Progenitor cell of endocrine pancreas (in vitro differentiated cells): Measurements from ENCODE around the gene VIPR2. TPM values are rescaled to one million over a fixed set of nuclear protein-coding genes. Genes with fewer than 3 reads are reported as not detected.

Source experiments
- DNase-seq: peaks from one replicate; pipeline ENCODE4 v3.0.0; 2021; ENCODE audit warnings: low spot score; ENCODE audit not compliant: unreplicated experiment
- H3K27ac Mint-ChIP-seq: 2 replicates; pipeline ENCODE4 v1.8.0; 2021; ENCODE audit warnings: mild to moderate bottlenecking, moderate library complexity, mixed read lengths
- H3K27me3 Mint-ChIP-seq: 2 replicates; pipeline ENCODE4 v1.8.0; 2021; ENCODE audit warnings: mixed read lengths
- H3K36me3 Mint-ChIP-seq: 2 replicates; pipeline ENCODE4 v1.8.0; 2022; ENCODE audit warnings: mixed read lengths; ENCODE audit not compliant: insufficient read depth
- H3K4me1 Mint-ChIP-seq: 2 replicates; pipeline ENCODE4 v1.8.0; 2021; ENCODE audit warnings: low read depth, mixed read lengths
- H3K4me3 Mint-ChIP-seq: 2 replicates; pipeline ENCODE4 v1.8.0; 2021; ENCODE audit warnings: low read depth, mild to moderate bottlenecking, moderate library complexity, mixed read lengths
- H3K9me3 Mint-ChIP-seq: 2 replicates; pipeline ENCODE4 v1.8.0; 2021; ENCODE audit warnings: low read depth, mixed read lengths
- CTCF ChIP-seq: fragments of 200-600 bp; sonication (generic); IDR thresholded peaks from one replicate; pipeline ENCODE4 v1.5.0; 2021; ENCODE audit warnings: antibody characterized with exemption, mild to moderate bottlenecking; ENCODE audit not compliant: unreplicated experiment
- total RNA-seq: library from RNA; stranded (reverse); gene quantifications from 2 replicates; pipeline ENCODE4 v1.2.1, GENCODE V29; 2021

Gene VIPR2
- total RNA-seq, 1 donor from 2014 or later: 0.36 TPM

DNA sequence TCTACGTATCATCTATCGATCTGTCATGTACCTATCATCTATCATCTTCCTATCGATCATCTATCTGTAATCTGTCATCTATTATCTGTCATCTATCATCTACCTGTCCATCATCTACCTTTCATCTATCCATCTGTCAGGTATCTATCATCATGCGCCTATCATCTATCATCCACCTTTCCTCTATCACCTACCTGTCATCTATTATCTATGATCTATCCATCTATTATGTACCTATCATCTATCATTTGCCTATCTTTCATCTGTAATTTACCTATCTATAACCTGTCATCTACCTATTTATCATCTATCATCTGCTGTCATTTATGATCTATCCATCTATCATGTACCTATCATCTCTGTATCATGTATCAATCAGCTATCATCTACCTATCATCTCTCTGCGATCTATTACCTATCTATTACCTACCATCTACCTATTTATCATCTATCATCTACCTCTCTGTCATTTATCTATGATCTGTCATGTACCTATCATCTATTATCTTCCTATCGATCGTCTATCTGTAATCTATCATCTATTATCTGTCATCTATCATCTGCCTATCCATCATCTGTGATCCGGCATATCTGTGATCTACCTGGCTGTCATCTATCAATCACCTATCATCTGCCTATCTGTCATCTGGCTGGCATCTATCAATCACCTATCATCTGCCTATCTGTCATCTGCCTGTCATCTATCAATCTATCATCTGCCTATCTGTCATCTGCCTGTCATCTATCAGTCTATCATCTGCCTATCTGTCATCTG lies 1.6 kb upstream of the VIPR2 start:
- TF ChIP-seq CTCF: no peak
- H3K4me3 Mint-ChIP-seq: no peak overlapping the region
- peaks cover 55% of the 10 kb centered on the region for H3K27me3 Mint-ChIP-seq
- peaks cover 9% of the 10 kb centered on the region for H3K4me1 Mint-ChIP-seq
- no peaks in the 10 kb centered on the region for H3K9me3 Mint-ChIP-seq
- H3K27ac Mint-ChIP-seq: no peak overlapping the region
- no peak for DNase-seq
- H3K36me3 Mint-ChIP-seq: no peaks in the 10 kb centered on the region

- peak overlapping the region; percentile 63 for H3K4me3 Mint-ChIP-seq
- peaks cover 58% of the 10 kb centered on the region for H3K27me3 Mint-ChIP-seq
- TF ChIP-seq CTCF: no peak
- H3K4me1 Mint-ChIP-seq: peaks cover 9% of the 10 kb centered on the region
- no peak overlapping the region for H3K27ac Mint-ChIP-seq
- no peak for DNase-seq
- no peaks in the 10 kb centered on the region for H3K9me3 Mint-ChIP-seq
- H3K36me3 Mint-ChIP-seq: no peaks in the 10 kb centered on the region
These were observed 806 bp upstream of the VIPR2 start for GRCh38 chr7:159145490-159145855.

DNA sequence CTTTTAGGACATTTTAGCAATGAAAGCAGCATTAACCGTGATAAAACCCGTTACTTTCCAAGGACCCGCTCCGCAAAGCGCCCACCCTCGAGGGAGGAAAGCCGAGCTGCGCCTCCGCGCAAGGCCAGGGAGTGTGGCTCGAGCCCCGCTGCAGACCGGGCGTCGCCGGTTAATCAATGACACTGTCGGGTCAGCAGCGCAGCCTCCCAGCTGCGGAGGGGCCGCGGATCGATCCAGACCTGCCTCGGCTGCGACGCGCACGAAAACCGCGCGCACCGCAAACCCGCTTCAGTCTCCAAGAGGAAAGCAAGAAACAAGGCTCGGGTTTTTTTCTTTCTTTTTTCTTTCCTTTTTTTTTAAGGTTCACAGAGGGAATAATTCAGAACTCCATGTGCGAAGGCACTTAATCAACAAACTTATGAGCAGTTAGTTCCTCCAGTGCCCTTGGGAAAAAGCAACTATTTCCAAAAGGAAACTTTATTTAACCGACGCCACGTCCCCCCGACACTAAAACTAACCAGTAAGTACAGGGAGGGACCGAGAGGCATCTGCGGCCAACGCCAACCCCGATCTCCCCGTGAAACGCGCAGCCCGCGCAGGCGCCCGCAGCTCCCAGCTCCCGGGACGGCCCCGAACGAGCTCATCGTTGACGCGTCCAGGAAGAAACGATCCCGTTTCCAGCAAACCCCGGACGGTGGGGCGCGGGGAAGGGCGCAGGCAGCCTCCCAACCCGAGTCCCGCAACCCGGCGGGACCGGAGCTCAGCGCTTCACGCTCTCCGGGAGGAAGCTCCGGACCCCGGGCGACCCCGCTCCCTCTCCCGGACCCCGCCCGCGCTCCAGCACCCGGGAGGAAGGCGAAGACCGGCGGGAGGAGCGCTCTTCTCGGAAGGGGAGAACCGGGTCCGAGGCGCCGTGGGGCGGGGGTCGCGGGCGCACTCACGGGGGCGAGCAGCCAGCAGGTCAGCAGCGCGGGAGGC lies 598 bp downstream of the VIPR2 start:
- H3K27me3 Mint-ChIP-seq: peaks cover 67% of the 10 kb centered on the region
- peak overlapping the region; percentile 71 for H3K4me3 Mint-ChIP-seq
- no peak for TF ChIP-seq CTCF
- peaks cover 9% of the 10 kb centered on the region for H3K4me1 Mint-ChIP-seq
- H3K27ac Mint-ChIP-seq: no peak overlapping the region
- no peak for DNase-seq
- no peaks in the 10 kb centered on the region for H3K9me3 Mint-ChIP-seq
- H3K36me3 Mint-ChIP-seq: no peaks in the 10 kb centered on the region

DNA sequence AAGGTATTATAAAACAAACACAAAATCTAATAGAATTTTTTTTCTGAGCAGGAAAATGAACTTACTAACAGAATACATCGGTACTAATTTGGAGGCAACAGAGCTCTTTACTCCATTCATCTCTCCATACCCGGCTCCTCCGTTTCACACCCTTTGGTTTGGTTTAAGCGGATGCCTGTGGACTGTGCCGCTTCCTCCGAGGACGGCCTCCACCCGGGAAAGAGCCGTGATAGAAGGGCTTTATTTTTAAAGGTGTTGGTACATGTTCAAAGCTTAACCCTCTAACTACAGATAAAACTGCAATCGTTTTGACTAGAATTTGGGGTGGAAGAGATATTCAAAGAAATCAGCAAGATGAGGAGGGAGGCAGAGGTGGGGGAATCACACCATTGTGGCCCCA lies 1.9 kb downstream of the VIPR2 start:
- Mint-ChIP-seq H3K27me3 (peaks cover 68% of the 10 kb centered on the region), H3K4me1 (peaks cover 7% of the 10 kb centered on the region), H3K27ac (no peak overlapping the region), H3K4me3 (no peak overlapping the region), H3K9me3 (no peaks in the 10 kb centered on the region), H3K36me3 (no peaks in the 10 kb centered on the region)
- TF ChIP-seq CTCF: no peak
- DNase-seq: no peak

GRCh38 chr7:159142199-159142598 lies 2.5 kb downstream of the VIPR2 start:
- no peak for TF ChIP-seq CTCF
- H3K9me3 Mint-ChIP-seq: no peaks in the 10 kb centered on the region
- no peak for DNase-seq

More at GRCh38 chr7:159142199-159142598, 2.5 kb downstream of the VIPR2 start:
- H3K4me1 Mint-ChIP-seq: peaks cover 7% of the 10 kb centered on the region
- no peaks in the 10 kb centered on the region for H3K36me3 Mint-ChIP-seq
- H3K27me3 Mint-ChIP-seq: peaks cover 72% of the 10 kb centered on the region
- H3K4me3 Mint-ChIP-seq: no peak overlapping the region
- H3K27ac Mint-ChIP-seq: no peak overlapping the region
